NK-92 (cell line): ENCODE data around the gene ACAA1.
"Not testable (repeated sequence)": the region's sequence is repeated elsewhere in the genome, so short reads cannot be mapped to it uniquely, and the experiment has no call there.

ENCODE experiments used
- DNase-seq: peaks from one replicate; lab custom pipeline; 2025; ENCODE audit not compliant: unreplicated experiment; lab: John Stamatoyannopoulos, UW

The ACAA1 gene

GRCh38 chr3:38107911-38108648, 28.8 kb downstream of the ACAA1 start:
- no peak for DNase-seq

- DNase-seq: no peak
These were observed 31.4 kb downstream of the ACAA1 start for GRCh38 chr3:38105525-38105924.

GRCh38 chr3:38102444-38102814, 34.5 kb downstream of the ACAA1 start:
- no peak for DNase-seq

GRCh38 chr3:38101811-38102443, 35.0 kb downstream of the ACAA1 start:
- DNase-seq: no peak

GRCh38 chr3:38100498-38100897, 36.4 kb downstream of the ACAA1 start:
- DNase-seq: no peak

- DNase-seq: no peak
These were observed 37.4 kb downstream of the ACAA1 start for GRCh38 chr3:38099518-38099917.

GRCh38 chr3:38098376-38098723, 38.6 kb downstream of the ACAA1 start:
- no peak for DNase-seq

GRCh38 chr3:38097446-38098375, 39.2 kb downstream of the ACAA1 start:
- no peak for DNase-seq

- DNase-seq: no peak
These were observed 41.1 kb downstream of the ACAA1 start for GRCh38 chr3:38095669-38096483.

GRCh38 chr3:38094999-38095398, 41.9 kb downstream of the ACAA1 start:
- no peak for DNase-seq

- no peak for DNase-seq
These were observed 46.5 kb downstream of the ACAA1 start for GRCh38 chr3:38090453-38090852.

GRCh38 chr3:38089163-38089562, 47.8 kb downstream of the ACAA1 start:
- DNase-seq: no peak

- DNase-seq: no peak
These were observed 48.5 kb downstream of the ACAA1 start for GRCh38 chr3:38088126-38089078.

- not testable (repeated sequence) for DNase-seq
These were observed 49.6 kb downstream of the ACAA1 start for GRCh38 chr3:38087278-38087677.

- no peak for DNase-seq
These were observed 50.4 kb downstream of the ACAA1 start for GRCh38 chr3:38086496-38086895.

GRCh38 chr3:38085943-38086324, 51.0 kb downstream of the ACAA1 start:
- no peak for DNase-seq

- DNase-seq: no peak
These were observed 51.5 kb downstream of the ACAA1 start for GRCh38 chr3:38085311-38085942.

- no peak for DNase-seq
These were observed 52.3 kb downstream of the ACAA1 start for GRCh38 chr3:38084334-38085310.
